ENCODE results near the gene EML4.
"Not testable (repeated sequence)": the region's sequence is repeated elsewhere in the genome, so short reads cannot be mapped to it uniquely, and the experiment has no call there.

The EML4 gene

DNA sequence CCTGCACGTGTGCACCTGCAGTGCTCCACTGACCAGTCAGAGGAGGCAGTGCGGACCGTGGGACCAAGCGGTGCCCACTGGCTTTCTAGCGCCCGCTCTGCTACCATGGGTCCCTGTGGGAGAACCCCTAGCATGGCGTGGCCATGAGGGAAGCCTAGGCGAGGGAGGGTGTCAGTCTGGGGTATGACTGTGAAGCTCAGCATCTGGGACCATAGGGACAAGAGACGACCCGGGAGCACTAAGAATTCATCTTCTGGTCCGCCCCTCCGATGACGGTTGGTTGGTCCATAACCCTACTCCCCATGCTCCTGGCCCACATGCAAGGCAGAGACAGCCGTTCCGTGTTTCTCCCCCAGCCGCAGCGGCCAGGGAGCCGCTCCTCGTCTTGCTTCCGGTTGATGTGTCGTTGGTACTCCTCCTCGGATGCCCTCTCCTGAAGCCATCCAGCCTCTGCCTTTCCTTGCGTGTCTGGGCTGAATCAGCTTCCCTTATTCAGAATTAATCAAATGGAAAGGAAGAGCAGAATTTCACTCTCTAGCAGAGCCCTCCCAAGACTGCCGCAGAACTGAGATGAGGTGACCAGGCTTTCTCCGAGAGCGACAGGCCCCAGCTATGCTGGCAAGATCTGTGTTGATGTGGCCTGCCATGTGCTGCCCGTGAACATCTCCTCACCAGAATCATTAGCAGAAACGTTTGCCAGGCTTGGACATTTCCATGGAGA, 168.9 kb downstream of the EML4 start:
- no peak for DNase-seq

DNA sequence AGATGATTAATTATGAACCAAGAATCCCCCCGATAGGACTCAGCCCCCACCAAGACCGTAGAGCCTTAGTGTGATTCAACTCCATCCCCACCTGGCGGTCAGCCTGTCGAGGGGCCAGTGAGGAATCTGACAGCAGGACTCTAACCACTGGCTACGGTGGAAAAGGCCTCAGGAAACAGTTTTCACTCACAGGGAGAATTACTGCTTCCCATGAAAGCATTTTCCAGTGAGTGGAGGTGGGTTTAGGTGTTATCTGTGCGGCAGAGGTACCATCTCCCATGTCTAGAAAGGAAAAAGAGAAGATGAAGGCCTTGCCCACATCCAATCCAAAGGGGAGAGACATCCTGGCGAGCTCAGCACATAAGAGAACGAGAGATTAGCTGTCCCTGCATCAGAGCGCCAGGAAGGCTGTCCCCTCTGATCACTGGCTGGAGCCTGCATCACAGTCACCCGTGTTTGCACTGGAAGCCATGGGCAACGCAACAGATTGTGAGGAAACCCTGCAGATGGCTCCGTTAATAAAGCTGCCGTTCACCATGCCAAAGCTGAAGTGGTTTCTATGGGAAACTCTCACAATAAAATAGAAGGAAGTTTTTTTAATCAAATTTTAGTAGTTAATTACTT, 169.5 kb downstream of the EML4 start:
- no peak for DNase-seq

DNA sequence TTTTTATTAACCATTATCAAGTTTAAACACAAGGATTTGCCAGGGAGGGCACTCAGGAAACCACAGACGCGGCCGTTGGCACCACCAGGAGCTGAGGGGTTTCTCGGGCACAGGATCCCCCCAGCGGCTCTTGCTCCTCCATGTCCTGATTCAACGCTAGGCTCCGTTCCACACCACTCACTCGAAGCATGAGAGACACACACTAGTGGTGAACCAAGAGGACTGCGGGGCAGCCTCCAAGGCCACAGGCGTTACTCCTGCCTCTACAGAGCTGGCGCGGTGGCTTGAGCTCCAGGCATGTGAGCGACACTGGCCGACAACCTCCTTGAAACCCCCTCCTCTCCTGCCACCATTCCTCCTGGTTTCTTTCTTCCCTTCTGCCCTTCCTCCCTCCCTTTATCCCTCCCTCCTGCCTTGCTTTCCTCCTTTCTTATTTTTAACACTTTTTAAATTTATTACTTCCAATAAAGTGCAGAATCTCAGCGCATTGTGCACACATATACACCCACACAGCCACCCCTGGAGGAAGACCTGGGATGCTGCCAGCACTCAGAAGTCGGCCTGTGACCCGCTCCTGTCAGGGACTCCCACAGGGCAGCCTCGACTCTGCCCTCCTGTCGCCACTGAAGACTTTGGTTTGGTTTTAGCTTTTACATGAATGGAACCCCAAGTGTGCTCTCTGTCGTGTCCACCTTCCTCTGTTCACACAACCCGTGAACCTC, 170.2 kb downstream of the EML4 start:
- DNase-seq: no peak

DNA sequence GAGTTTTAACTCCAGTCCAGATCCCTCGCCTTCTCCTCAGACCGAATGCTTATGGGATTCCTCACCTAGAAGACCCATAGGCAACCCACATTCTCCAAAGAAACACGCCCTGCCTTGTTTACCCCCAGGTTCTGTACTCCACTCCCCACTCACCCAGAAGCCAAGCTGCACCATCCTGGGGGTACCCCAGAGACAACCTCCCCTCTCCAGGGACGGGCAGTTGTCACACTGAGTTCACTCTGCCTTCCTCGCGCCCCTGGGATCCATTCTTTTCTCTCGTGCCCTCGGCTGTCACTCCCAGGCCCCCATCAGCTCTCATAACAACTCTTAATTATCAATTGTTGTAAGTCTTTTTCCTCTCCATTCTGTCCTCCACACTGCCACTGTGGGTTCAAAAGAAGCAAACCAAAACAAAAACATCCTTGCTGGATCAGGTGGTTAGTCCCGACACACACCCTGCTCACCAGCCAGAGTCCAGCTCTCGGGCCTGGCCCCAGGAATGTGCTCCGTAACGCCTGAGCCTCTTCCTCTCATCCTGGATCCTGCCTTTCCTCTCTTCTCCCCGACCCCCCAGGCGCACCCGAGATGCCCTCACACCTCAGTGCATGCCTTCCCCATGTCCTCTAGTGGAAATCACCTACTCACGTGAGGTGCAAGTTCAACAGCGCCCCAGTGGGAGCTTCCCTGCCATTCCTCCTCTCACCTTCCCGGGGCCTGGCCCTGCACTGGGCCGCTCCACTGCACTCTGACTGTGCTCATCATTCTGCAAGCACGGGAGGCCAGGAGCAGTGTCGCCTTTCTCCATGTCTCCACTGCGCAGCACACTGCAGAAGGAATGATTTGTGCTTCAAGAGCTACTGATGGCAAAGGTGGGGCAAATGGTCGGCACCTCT, 171.1 kb downstream of the EML4 start:
- no peak for DNase-seq

DNA sequence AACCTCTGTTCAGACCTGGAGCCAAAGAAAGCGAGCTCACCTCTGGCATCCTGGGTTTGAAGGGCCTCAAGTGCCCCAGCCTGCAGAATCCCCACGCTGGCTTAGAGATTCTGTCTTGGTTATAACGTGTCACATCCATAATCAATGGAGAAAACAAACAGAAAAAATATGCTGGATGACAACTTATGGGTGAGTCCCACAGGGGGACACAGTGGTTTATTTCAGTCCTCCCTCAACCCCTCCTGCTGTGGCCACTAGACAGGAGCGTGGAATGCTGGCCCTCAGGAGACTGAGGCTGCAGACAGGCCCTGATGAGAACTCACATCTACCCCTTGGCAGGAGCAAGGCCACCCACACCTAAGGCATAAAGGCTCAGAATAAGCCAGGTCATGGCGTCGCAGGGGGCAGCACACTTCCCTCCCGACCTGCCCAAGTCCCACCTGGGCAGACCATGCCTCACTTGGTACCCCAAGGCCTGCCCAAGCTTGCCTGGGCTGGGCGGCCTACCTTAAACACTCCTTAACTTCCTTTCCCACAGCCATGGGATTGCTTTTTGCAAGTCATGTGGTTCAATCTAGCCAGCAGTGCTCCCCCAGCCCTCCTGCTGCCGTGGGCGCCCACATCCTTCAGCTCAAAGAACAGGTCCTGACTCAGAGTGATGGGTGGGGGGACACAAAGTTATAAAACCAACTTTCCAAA, 171.9 kb downstream of the EML4 start:
- DNase-seq: no peak

DNA sequence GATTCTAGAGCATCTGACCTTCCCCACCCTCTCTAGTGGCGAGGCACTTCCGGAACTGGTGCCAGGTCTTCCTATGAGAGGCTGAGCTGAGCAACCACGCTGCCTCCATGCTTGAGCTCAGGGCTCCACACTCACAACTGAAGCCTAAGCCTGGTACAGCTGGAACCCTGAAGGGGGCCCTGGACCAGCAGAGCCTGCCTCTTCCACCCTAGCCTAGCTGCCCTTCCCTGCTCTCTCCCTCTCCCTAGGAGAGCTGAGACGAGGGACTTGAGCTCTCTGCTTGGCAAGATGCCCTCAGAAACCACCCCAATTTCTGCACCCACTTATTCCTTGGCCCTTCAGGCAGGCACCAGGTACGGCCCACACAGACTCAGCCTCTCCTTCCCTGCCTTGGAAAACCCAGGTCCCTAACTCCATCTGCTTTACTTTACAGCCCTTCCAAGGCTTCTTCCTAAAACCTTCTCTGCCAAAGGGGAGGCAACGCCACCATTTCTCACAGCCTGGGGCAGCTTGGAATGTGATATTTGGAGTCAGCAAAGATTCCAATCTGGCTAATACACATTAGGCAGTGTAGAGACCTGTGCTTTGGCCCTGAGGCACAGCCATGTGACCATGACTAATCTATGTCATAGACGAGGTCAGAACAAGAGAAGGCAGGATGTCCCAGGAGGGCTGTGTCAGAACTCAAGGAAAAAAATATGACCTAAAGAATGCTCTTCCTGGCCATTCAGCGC, 173.1 kb downstream of the EML4 start:
- DNase-seq: no peak

DNA sequence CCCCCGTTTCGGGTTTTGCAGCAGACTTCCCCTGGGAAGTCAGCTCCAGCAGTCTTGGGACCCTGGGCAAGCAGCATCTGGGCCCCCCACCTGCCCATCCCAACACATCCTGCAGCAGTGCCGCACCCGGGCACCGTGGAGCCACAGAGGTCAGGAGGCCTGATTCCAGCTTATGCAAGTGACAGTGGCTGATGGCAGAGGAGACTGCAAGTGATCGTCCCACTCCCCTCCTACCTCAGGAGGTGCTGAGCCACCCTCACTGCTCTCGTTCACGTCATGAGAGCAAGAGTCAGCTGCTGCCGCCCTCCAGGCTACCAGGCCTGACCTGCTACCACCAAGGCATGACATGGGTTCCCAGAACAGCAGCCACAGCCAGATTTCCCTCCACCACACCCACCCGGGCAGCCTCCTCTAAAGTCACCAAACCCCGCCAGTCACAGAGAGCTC, 173.7 kb downstream of the EML4 start:
- DNase-seq: no peak

DNA sequence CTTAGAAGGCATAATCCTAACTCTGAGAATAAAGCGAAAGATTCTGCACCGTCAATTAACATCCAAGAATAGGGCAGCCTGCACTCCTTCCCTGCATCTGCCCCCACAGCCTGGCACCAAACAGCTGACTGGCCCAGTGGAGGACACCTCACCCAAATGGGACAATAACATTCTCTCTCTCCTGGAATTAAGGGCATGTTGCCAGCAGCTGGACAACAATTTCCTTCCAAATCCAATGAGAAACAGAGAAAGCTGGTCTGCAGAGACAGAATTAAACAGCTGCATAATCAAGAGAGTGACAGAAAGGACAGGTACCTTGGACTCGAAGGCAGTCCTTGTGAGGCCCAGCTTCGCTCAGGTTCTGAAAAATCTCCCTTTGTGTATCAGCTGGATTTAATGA, 176.8 kb downstream of the EML4 start:
- DNase-seq: no peak

DNA sequence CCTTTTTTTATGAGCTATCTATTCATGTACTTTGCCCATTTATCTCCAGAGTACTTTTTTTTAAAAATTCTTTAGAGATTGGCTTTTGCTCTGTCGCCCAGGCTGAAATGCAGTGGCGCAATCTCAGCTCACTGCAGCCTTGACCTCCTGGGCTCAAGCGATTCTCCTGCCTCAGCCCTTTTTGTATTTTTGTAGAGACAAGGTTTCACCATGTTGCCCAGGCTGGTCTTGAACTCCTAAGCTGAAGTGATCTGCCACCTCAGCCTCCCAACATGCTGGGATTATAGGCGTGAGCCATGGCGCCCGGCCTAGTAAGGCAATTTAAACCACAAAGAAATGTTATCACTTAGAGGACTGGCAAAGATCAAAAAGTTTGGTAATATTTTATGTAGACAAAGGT, 177.7 kb downstream of the EML4 start:
- not testable (repeated sequence) for DNase-seq

DNA sequence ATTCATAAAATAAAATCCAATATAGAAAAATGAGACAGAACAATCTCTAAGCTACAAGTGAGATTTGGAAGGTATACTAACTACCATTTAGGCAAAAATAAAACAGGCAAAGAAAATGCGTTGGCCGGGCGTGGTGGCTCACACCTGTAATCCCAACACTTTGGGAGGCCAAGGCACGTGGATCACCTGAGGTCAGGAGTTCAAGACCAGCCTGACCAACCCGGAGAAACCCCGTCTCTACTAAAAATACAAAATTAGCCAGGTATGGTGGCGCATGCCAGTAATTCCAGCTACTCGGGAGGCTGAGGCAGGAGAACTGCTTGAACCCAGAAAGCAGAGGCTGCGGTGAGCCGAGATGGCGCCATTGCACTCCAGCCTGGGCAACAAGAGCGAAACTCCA, 178.4 kb downstream of the EML4 start:
- not testable (repeated sequence) for DNase-seq

DNA sequence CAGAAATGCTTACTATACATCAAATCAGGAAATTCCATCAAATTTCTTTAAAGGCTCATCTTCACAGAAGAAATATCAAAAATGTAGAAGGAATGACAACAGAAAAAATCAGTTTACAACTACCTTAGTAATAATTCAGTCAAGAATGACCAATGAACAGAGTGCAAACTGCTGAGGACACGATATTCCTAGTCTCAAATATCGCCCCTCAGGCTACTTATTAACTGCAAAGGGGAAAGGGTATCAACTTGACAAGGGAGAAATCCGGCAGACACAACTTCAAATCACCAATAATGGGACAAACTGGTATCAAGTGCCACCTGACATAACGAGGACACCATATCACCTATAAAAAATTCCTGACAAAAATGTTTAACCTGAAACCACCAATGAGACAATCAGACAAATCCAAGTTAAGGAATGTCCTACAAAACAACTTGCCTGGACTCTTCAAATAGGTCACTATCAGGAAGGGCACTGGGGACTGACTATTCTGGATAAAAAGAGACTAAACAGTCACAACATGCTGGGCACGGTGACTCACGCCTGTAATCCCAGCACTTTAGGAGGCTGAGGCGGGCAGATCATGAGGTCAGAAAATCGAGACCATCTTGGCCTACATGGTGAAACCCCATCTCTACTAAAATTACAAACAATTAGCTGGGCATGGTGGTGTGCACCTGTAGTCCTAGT, 179.1 kb downstream of the EML4 start:
- DNase-seq: no peak

DNA sequence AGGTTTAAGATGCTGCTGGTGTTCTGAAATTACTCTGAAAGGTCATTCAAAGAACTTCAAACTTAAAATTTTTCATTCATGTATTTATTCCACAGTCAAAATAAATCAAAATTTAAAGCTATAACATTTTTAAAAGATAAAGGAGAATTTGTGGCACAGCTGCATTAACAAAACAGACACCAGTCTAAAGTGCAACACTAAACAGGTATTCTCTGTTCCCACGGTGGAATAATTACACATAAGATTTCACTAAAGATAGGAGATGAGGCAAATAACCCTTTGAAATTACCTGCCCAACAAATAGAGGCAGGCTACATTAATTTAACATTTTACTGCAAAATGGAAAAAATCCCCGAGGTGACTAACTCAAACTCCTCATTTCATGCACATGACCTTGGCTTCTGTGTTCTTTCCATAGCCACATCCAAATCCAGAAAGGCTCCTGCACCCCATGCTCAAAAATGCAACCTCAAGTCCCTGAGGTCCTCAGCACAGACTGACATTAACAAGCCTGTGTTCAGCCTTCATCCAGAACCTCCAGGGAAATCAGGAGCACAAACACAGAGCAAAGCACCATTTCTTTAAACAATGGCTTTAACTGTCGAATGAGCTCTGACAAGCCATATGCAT, 181.4 kb downstream of the EML4 start:
- DNase-seq: no peak

DNA sequence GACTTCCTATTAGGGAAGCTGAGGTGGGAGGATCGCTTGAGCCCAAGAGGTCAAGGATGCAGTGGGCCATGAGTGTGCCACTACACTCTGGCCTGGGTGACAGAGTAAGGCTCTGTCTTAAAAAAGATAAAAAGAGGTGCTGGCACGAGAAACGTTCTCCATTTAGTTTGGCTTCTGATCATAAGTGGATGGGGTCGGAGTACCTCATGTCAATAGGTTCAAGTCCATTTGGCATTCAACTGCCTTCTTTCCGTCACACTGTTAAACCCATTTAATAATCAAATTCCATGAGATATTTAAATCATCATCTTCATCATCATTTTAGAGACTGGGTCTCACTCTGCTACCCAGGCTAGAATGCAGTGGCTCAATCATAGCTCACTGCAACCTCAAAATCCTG, 182.7 kb downstream of the EML4 start:
- no peak for DNase-seq

DNA sequence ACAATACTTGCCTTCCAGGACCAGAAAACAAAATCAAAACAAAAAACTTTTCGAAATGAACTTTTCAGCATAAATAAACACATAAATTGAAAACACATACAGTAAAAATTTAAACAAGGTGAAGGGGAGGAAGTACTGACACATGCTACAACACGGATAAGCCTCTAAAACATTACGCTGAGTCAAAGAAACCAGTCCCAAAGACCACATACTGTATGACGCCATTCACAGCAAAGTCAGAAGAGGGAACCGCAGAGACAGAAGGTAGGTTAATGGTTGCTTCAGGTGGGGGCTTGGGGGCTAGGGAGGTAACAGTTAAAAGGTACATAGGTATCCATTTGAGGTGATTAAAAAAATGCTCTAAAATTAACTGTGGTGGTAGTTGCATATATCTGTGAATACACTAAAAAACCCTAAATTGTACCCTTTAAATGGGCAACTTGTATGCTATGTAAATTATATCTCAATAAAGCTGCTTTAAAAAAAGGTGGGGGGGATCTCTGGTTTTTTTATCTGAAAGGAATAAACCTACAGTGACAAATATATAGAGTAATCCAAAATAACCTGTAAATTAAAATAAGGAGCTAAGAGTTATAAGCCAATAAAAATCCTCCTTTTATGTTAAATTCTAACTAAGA, 184.8 kb downstream of the EML4 start:
- DNase-seq: no peak

DNA sequence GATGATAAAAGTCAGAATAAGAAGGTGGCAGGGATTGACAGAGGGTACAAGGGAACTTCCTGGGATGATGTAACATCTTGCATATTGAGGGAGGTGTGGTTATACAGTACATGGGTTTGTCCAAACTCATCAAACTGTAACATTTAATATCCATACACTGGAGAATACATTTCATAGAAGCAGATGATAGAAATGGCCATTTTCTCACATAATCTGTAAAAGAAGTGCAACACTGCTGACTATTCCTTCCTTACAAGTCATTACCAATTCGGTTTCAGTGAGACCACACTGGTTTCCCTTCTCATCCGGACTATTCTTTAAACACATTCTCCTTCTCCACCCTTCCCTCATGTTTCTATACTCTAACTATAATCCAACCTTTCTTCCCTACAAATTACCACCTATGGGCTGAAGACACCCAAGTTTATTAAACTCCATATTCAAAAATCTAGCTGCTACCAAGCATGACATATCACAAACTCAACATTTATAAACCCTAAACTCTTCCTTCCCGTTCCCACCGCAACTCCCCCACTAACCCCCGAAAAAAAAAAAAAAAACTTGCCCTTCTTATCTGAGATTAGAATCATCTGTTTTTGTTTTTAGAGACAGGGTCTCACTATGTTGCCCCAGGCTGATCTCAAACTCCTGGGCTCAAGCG, 190.3 kb downstream of the EML4 start:
- no peak for DNase-seq

DNA sequence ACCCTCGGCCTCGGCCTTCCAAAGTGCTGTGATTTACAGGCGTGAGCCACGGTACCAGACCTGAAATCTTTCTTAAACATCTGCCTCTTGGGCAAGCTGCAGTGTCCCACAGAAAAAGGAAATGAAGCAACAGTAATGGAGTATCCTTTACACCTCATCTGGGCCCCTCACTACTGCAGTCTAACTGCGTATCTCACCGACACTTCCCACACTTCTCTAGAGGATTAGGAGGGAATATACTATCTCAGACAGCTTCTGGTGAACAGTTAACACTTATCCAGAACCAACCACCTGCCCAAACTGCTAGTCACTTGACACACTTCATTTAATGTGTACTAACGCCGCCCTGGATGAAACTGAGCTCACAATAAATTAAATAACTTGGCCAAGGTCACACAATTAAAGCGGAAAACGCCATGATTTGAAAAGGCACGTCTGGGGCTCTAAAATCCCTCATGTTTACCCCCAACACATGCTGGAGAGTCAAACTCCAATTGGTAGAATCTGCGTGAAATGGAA, 190.9 kb downstream of the EML4 start:
- no peak for DNase-seq

DNA sequence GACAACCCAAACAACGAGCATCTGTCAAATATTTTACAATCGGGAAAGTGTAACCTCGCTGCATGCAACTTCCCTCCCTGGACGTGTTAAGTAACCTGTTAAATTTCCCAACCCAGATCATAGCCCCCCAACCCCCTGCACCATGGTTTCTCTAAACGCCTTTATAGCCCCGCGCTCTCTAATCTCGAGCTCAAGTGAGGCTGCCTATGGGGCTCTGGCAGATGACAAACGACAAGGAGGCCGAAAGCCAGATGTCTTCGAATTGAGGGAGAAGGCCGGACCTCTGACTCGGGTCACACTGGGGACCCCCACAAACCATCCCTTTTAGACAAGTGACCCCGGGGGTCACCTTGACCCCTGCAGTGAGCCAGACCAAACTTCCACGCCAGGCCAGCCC, 191.3 kb downstream of the EML4 start:
- no peak for DNase-seq

DNA sequence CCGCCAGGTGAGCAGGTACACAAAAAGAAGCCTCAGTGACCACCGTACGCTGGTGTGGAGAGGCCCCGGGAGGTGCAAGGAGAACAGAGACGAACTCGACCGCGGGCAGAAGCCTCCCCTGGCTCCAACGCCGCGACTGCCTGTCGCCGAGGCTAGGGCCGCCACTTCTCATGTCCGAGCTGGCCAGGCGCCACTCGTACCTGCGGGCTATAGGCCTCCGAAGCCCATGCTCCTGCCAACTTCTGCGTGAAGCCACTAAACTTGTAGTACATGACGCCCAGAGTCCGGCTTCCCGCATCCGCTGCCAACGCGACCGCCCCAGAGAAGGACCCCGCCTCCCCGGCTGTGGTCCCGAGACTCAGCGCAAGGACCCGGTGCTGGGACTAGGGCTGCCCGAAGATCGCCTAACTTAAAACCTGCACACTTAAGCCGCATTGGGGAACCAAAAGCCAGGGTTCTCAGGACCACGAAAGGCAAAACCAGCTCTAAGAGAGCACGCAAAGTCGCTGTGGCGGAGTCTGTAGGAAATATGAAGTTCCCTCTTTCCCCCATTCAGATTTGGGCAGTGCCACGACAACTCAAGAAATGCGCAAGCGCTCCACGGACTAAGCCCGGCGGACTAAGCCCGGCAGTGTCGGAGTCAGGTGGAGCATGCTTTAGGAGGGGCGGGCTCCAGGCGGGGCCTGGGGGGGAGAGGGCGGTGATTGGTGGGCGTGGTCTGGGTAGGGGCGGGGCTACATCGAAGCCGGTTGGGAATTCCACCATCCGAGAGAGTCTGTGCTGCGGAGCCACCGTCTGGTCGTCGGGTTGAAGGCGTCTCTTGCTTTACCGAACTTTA, 192.0 kb downstream of the EML4 start, which contains the start of gene COX7A2L:
Gene COX7A2L (minus strand): TSS at position 328 of the 838 bp plus-strand sequence. CDS start 56 bp downstream, at position 272.
- peak; percentile 93 for DNase-seq

Measured in NCI-H2081 treated with DMSO at 0.1 percent for 48 hours (cell line).